Measurements from ENCODE around the gene BMPR1B. TPM values are rescaled to one million over a fixed set of nuclear protein-coding genes. Genes with fewer than 3 reads are reported as not detected.

Gene BMPR1B
- total and polyA plus RNA-seq, 2 donors from 2014 or later = 4.1 to 5.5 TPM

- DNase-seq (no peak), FAIRE-seq (no peak)
- H3K4me3 ChIP-seq (ENCODE audit: low read length in 3 of 3) = no peak overlapping the region
- intact Hi-C loops (cut with DNase I) = no loop called here
- H3K27ac ChIP-seq (ENCODE audit: low read depth in 2 of 2, low read length in 2 of 2) = no peak overlapping the region
- TF ChIP-seq CTCF (IDR thresholded peaks at IDR 0.05; ENCODE audit: borderline replicate concordance, extremely low read depth, insufficient read depth) = no peak
- no peaks in the 10 kb centered on the region for H3K9me3 ChIP-seq (ENCODE audit: control insufficient read depth in 2 of 3, insufficient read depth in 1 of 3, low read length in 3 of 3)
- peaks cover 0 to 3% (median 0%) of the 10 kb centered on the region in 3 donors for H3K4me1 ChIP-seq (ENCODE audit: control insufficient read depth in 2 of 3, insufficient read depth in 2 of 3, low read depth in 1 of 3, low read length in 3 of 3)
- no peaks in the 10 kb centered on the region for H3K36me3 ChIP-seq (ENCODE audit: control insufficient read depth in 2 of 3, insufficient read depth in 3 of 3, low read length in 3 of 3)
- no peaks in the 10 kb centered on the region for H3K27me3 ChIP-seq (ENCODE audit: control insufficient read depth, insufficient read depth, low read length)
- H3K9ac ChIP-seq (ENCODE audit: low read length in 3 of 3) = no peak overlapping the region
These were observed 347.4 kb downstream of the BMPR1B start for GRCh38 chr4:95105112-95105511.

- Histone ChIP-seq H3K36me3 (ENCODE audit: control insufficient read depth in 2 of 3, insufficient read depth in 3 of 3, low read length in 3 of 3) (no peaks in the 10 kb centered on the region), H3K4me3 (ENCODE audit: low read length in 3 of 3) (no peak overlapping the region), H3K9ac (ENCODE audit: low read length in 3 of 3) (no peak overlapping the region), H3K9me3 (ENCODE audit: control insufficient read depth in 2 of 3, insufficient read depth in 1 of 3, low read length in 3 of 3) (no peaks in the 10 kb centered on the region), H3K27me3 (ENCODE audit: control insufficient read depth, insufficient read depth, low read length) (no peaks in the 10 kb centered on the region), H3K27ac (ENCODE audit: low read depth in 2 of 2, low read length in 2 of 2) (no peak overlapping the region), H3K4me1 (ENCODE audit: control insufficient read depth in 2 of 3, insufficient read depth in 2 of 3, low read depth in 1 of 3, low read length in 3 of 3) (peaks cover 0 to 3% (median 0%) of the 10 kb centered on the region in 3 donors)
- DNase-seq = no peak
- TF ChIP-seq CTCF (IDR thresholded peaks at IDR 0.05; ENCODE audit: borderline replicate concordance, extremely low read depth, insufficient read depth) = no peak
- intact Hi-C loops (cut with DNase I) = no loop called here
- no peak for FAIRE-seq
These were observed 348.2 kb downstream of the BMPR1B start for GRCh38 chr4:95105983-95106382.

- H3K27ac ChIP-seq (ENCODE audit: low read depth in 2 of 2, low read length in 2 of 2) = no peak overlapping the region
- H3K36me3 ChIP-seq (ENCODE audit: control insufficient read depth in 2 of 3, insufficient read depth in 3 of 3, low read length in 3 of 3) = no peaks in the 10 kb centered on the region
- no peak overlapping the region for H3K4me3 ChIP-seq (ENCODE audit: low read length in 3 of 3)
- H3K4me1 ChIP-seq (ENCODE audit: control insufficient read depth in 2 of 3, insufficient read depth in 2 of 3, low read depth in 1 of 3, low read length in 3 of 3) = peaks cover 0 to 3% (median 0%) of the 10 kb centered on the region in 3 donors
- H3K9ac ChIP-seq (ENCODE audit: low read length in 3 of 3) = no peak overlapping the region
- DNase-seq (no peak), FAIRE-seq (no peak)
- intact Hi-C loops (cut with DNase I) = no loop called here
- H3K27me3 ChIP-seq (ENCODE audit: control insufficient read depth, insufficient read depth, low read length) = no peaks in the 10 kb centered on the region
- no peak for TF ChIP-seq CTCF (IDR thresholded peaks at IDR 0.05; ENCODE audit: borderline replicate concordance, extremely low read depth, insufficient read depth)
- H3K9me3 ChIP-seq (ENCODE audit: control insufficient read depth in 2 of 3, insufficient read depth in 1 of 3, low read length in 3 of 3) = no peaks in the 10 kb centered on the region
These were observed 348.7 kb downstream of the BMPR1B start for GRCh38 chr4:95106408-95106928.

GRCh38 chr4:95107004-95107403 lies 349.2 kb downstream of the BMPR1B start:
- Histone ChIP-seq H3K27me3 (ENCODE audit: control insufficient read depth, insufficient read depth, low read length) (no peaks in the 10 kb centered on the region), H3K9me3 (ENCODE audit: control insufficient read depth in 2 of 3, insufficient read depth in 1 of 3, low read length in 3 of 3) (no peaks in the 10 kb centered on the region), H3K4me3 (ENCODE audit: low read length in 3 of 3) (no peak overlapping the region), H3K27ac (ENCODE audit: low read depth in 2 of 2, low read length in 2 of 2) (no peak overlapping the region), H3K9ac (ENCODE audit: low read length in 3 of 3) (no peak overlapping the region), H3K4me1 (ENCODE audit: control insufficient read depth in 2 of 3, insufficient read depth in 2 of 3, low read depth in 1 of 3, low read length in 3 of 3) (peaks cover 0 to 3% (median 0%) of the 10 kb centered on the region in 3 donors), H3K36me3 (ENCODE audit: control insufficient read depth in 2 of 3, insufficient read depth in 3 of 3, low read length in 3 of 3) (no peaks in the 10 kb centered on the region)
- intact Hi-C loops (cut with DNase I) = no loop called here
- no peak for TF ChIP-seq CTCF (IDR thresholded peaks at IDR 0.05; ENCODE audit: borderline replicate concordance, extremely low read depth, insufficient read depth)
- DNase-seq (no peak), FAIRE-seq (no peak)

Measured in kidney (tissue), 14 donors.